PC-3 (cell line): Measurements from ENCODE around the gene RAD54L2. TPM values are rescaled to one million over a fixed set of nuclear protein-coding genes. Genes with fewer than 3 reads are reported as not detected.

Experiments used
- ATAC-seq: fragments of 200-7000 bp; cut with Tn5 transposase; 2 replicates; pipeline ENCODE4 v1.9.1; 2020; ENCODE audit warnings: mild to moderate bottlenecking, moderate library complexity
- BruUV-seq: library from RNA; stranded (reverse); fragments of 400-500 nt; replicated peaks from 2 replicates; lab custom pipeline; 2021; lab: Mats Ljungman, UMichigan
- CTCF ChIA-PET: fragments of 300-600 bp; sonication (Branson Sonifier 250); formaldehyde crosslinking; loops from one replicate; lab custom pipeline; 2022; ENCODE audit warnings: antibody characterized with exemption; lab: Charles Lee
- POLR2A ChIA-PET: fragments of 300-600 bp; sonication (Branson Sonifier 250); formaldehyde crosslinking; loops from one replicate; lab custom pipeline; 2022; ENCODE audit warnings: antibody characterized with exemption; ENCODE audit not compliant: unreplicated experiment; lab: Charles Lee
- DNase-seq: peaks from one replicate; pipeline ENCODE4 v3.0.0-alpha.2; 2015
- H2AFZ ChIP-seq: fragments of 300-600 bp; sonication (generic); 2 replicates; pipeline ENCODE4 v1.6.0; 2016; ENCODE audit warnings: antibody characterized with exemption, low read length
- H3F3A ChIP-seq: fragments of 300-600 bp; sonication (generic); one replicate; pipeline ENCODE4 v1.6.0; 2017; ENCODE audit warnings: antibody characterized with exemption, low read length, control low read depth, mild to moderate bottlenecking; ENCODE audit not compliant: unreplicated experiment
- H3K27ac ChIP-seq: fragments of 300-600 bp; sonication (generic); 2 replicates; pipeline ENCODE4 v1.5.1; 2016; ENCODE audit warnings: mild to moderate bottlenecking, low read length
- H3K27me3 ChIP-seq: fragments of 300-600 bp; sonication (generic); 2 replicates; pipeline ENCODE4 v1.6.1; 2016; ENCODE audit warnings: low read length, mixed read lengths
- H3K36me3 ChIP-seq: fragments of 300-600 bp; sonication (generic); 2 replicates; pipeline ENCODE4 v1.6.1; 2016; ENCODE audit warnings: low read depth, mixed run types, low read length, mixed read lengths
- H3K4me1 ChIP-seq: fragments of 300-600 bp; sonication (generic); 2 replicates; pipeline ENCODE4 v1.5.1; 2016; ENCODE audit warnings: low read length; ENCODE audit not compliant: insufficient read depth
- H3K4me2 ChIP-seq: fragments of 300-600 bp; sonication (generic); 2 replicates; pipeline ENCODE4 v1.6.0; 2016; ENCODE audit warnings: low read length
- H3K4me3 ChIP-seq: fragments of 300-600 bp; sonication (generic); 2 replicates; pipeline ENCODE4 v1.5.1; 2016; ENCODE audit warnings: mild to moderate bottlenecking, low read length, mixed read lengths
- H3K79me2 ChIP-seq: fragments of 300-600 bp; sonication (generic); 2 replicates; pipeline ENCODE4 v1.6.1; 2017; ENCODE audit warnings: low read length, mixed read lengths
- H3K9ac ChIP-seq: fragments of 300-600 bp; sonication (generic); 2 replicates; pipeline ENCODE4 v1.6.0; 2016; ENCODE audit warnings: mild to moderate bottlenecking, low read length
- H3K9me2 ChIP-seq: fragments of 300-600 bp; sonication (generic); replicated peaks from 2 replicates; pipeline ENCODE4 v1.6.1; 2016; ENCODE audit warnings: mixed run types, low read length, mixed read lengths
- H3K9me3 ChIP-seq: fragments of 300-600 bp; sonication (generic); 2 replicates; pipeline ENCODE4 v1.6.1; 2016; ENCODE audit warnings: low read length, mixed read lengths
- H4K20me1 ChIP-seq: fragments of 300-600 bp; sonication (generic); 2 replicates; pipeline ENCODE4 v1.6.1; 2016; ENCODE audit warnings: low read length, mixed read lengths
- EZH2 ChIP-seq: fragments of 300-600 bp; sonication (generic); IDR thresholded peaks from one replicate; pipeline ENCODE4 v1.6.1; 2017; ENCODE audit warnings: antibody characterized with exemption, mild to moderate bottlenecking, low read length; ENCODE audit not compliant: unreplicated experiment
- EZH2phosphoT487 ChIP-seq: fragments of 300-600 bp; sonication (generic); IDR thresholded peaks from 2 replicates; pipeline ENCODE4 v1.6.1; 2018; ENCODE audit warnings: mild to moderate bottlenecking, antibody characterized with exemption, low read length, borderline replicate concordance
- intact Hi-C: fragments of 100-400 bp; cut with micrococcal nuclease; formaldehyde crosslinking; loops from 2 replicates; pipeline ENCODE4 v1.9.0; 2023
- total RNA-seq: library from RNA; depleted of rRNA; stranded (reverse); fragments of >200 nt; gene quantifications from 2 replicates; pipeline ENCODE4 v1.2.3, GENCODE V29; 2014
- TF ChIP-seq, protein P1 (sequence below): fragments of 300-600 bp; sonication (generic); conservative IDR thresholded peaks from 2 replicates; pipeline ENCODE4 v1.5.1; 2017; ENCODE audit warnings: antibody characterized with exemption, low read depth, mild to moderate bottlenecking, low read length

The RAD54L2 gene
- total RNA-seq, 1 experiment from 2014 or later = 17.7 TPM

DNA sequence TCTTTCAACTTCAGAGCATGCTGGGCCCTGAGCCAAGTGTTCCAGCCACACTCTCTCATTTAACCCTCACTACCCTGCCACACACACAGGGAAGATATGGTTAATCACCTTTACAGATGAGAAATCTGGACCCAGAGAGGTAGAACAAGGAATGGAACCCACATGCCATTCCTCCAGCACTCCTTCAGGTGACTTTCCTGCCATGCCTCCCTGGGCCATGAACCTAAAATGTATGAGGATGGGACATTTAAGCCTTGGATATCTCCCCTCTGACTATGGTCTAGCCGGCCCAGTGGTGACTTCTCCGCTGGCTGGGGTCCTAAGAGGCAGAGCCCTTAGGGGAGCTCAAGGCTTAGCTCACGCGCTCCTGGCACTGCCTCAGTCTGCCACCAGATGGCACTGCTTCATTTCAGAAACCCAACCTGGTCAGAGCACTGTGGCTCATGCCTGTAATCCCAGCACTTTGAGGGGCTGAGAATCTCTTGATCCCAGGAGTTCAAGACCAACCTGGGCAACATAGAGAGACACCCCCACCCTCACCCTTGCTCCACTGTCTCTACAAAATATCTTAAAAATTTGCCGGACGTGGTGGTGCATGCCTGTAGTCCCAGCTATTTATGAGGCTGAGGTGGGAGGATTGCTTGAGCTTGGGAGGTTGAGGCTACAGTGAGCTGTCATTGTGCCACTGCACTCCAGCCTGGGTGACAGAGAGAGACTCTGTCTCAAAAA is 36.5 kb upstream of the RAD54L2 start:
- Histone ChIP-seq H2AFZ (peak overlapping the region; percentile 44), H3K9me3 (no peaks in the 10 kb centered on the region), H3K9me2 (no peaks in the 10 kb centered on the region), H3K27me3 (no peaks in the 10 kb centered on the region), H3K4me3 (no peak overlapping the region), H4K20me1 (peaks cover 9% of the 10 kb centered on the region; the same call in 1 of the 2 replicates), H3K27ac (no peak overlapping the region), H3F3A (peaks cover 2% of the 10 kb centered on the region), H3K36me3 (no peaks in the 10 kb centered on the region; the same call in 1 of the 2 replicates), H3K4me1 (peaks cover 12% of the 10 kb centered on the region), H3K79me2 (peaks cover 21% of the 10 kb centered on the region), H3K9ac (no peak overlapping the region), H3K4me2 (no peak overlapping the region)
- ChIA-PET CTCF (interaction anchor here (0.6 to 4.6 kb wide), 12 partner anchors 34 to 299 kb away, joined by 3 to 73 read pairs (median 4); partner anchors contain the start of genes RAD54L2 and TEX264), POLR2A (interaction anchor here (0.5 kb wide), 1 partner anchor 253 kb away, joined by 3 read pairs; no protein-coding TSS in a partner anchor)
- DNase-seq (peak; percentile 86), ATAC-seq (peak; percentile 27)
- no peak for TF ChIP-seq EZH2phosphoT487
- TF ChIP-seq, protein P1, sequence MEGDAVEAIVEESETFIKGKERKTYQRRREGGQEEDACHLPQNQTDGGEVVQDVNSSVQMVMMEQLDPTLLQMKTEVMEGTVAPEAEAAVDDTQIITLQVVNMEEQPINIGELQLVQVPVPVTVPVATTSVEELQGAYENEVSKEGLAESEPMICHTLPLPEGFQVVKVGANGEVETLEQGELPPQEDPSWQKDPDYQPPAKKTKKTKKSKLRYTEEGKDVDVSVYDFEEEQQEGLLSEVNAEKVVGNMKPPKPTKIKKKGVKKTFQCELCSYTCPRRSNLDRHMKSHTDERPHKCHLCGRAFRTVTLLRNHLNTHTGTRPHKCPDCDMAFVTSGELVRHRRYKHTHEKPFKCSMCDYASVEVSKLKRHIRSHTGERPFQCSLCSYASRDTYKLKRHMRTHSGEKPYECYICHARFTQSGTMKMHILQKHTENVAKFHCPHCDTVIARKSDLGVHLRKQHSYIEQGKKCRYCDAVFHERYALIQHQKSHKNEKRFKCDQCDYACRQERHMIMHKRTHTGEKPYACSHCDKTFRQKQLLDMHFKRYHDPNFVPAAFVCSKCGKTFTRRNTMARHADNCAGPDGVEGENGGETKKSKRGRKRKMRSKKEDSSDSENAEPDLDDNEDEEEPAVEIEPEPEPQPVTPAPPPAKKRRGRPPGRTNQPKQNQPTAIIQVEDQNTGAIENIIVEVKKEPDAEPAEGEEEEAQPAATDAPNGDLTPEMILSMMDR = peak; percentile 93
- BruUV-seq = no TSS peak
- intact Hi-C loops = loop anchor here (1.0 kb wide), 5 partner anchors 36 to 180 kb away; partner anchors contain the start of gene RAD54L2

DNA sequence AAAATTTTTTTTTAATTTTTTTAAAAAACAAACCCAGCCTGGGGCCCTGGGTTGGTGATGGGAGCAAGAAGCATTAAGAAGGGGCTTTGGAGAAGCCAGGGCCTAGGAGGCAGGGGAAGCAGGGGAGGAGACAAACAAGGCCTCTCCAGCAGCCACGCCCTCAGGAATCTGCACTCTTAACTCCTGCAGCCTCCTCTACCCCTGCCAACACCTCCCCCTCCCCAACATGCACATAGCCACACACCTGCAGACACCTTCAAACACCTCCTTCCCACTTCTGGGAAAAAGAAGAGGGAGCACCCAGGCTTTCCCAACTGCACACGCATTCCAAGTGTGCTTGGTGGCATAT is 36.0 kb upstream of the RAD54L2 start:
- ChIA-PET CTCF (interaction anchor here (0.7 to 4.6 kb wide), 10 partner anchors 33 to 297 kb away, joined by 3 to 73 read pairs (median 4); partner anchors contain the start of genes RAD54L2 and TEX264), POLR2A (no interaction called here)
- no TSS peak for BruUV-seq
- Histone ChIP-seq H3K9ac (no peak overlapping the region), H3K36me3 (no peaks in the 10 kb centered on the region), H3K27me3 (no peaks in the 10 kb centered on the region), H3K9me3 (no peaks in the 10 kb centered on the region), H3K4me2 (no peak overlapping the region), H3F3A (peaks cover 2% of the 10 kb centered on the region), H4K20me1 (peaks cover 9% of the 10 kb centered on the region; the same call in 1 of the 2 replicates), H3K4me1 (peaks cover 12% of the 10 kb centered on the region), H3K9me2 (no peaks in the 10 kb centered on the region), H3K27ac (no peak overlapping the region), H2AFZ (no peak overlapping the region), H3K4me3 (no peak overlapping the region), H3K79me2 (peaks cover 16% of the 10 kb centered on the region)
- intact Hi-C loops = loop anchor here (1.0 kb wide), 5 partner anchors 36 to 180 kb away; partner anchors contain the start of gene RAD54L2
- no peak for ATAC-seq
- no peak for DNase-seq
- no peak for TF ChIP-seq EZH2
- TF ChIP-seq, protein P1 = no peak
- no peak for TF ChIP-seq EZH2phosphoT487

DNA sequence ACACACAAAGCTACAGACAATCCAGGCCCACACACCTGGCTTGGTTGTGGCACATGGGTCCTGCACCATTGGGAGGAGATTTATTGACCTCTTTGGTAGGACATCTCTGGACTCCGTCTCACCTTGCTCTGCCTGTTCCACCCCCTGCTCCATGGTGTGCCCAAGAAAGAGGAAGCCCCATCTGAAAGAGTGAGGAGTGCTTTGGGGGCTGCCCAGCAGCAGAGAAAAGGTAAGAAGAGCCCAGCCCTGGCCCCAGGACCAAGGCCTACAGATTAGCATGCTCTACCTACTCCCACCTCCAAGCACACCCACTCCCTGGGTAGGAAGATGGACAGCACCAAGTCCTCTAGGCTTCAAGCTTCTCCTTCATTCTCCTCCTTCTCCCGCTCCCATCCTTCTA is 35.5 kb upstream of the RAD54L2 start:
- H3K27ac ChIP-seq = no peak overlapping the region
- H3K4me2 ChIP-seq = no peak overlapping the region
- TF ChIP-seq, protein P1 = no peak
- TF ChIP-seq EZH2 (no peak), EZH2phosphoT487 (no peak)
- BruUV-seq = no TSS peak
- H3K36me3 ChIP-seq = no peaks in the 10 kb centered on the region
- H4K20me1 ChIP-seq = peaks cover 9% of the 10 kb centered on the region; the same call in 1 of the 2 replicates
- intact Hi-C loops = no loop called here
- peaks cover 11% of the 10 kb centered on the region for H3K4me1 ChIP-seq
- no peaks in the 10 kb centered on the region for H3K9me3 ChIP-seq
- ATAC-seq = no peak
- peaks cover 11% of the 10 kb centered on the region for H3K79me2 ChIP-seq
- H3K9me2 ChIP-seq = no peaks in the 10 kb centered on the region
- no peak overlapping the region for H2AFZ ChIP-seq
- POLR2A ChIA-PET = no interaction called here
- no peak overlapping the region for H3K4me3 ChIP-seq
- no peaks in the 10 kb centered on the region for H3K27me3 ChIP-seq
- H3F3A ChIP-seq = peaks cover 2% of the 10 kb centered on the region
- no peak overlapping the region for H3K9ac ChIP-seq
- DNase-seq = no peak
- CTCF ChIA-PET = interaction anchor here (3.0 to 4.6 kb wide), 2 partner anchors 167 to 179 kb away, joined by 29 to 73 read pairs; partner anchors contain the start of gene TEX264
